ENCODE measurements around the gene ABHD16A.
A peak's percentile ranks its signal among the peaks of the same experiment; 100 is the strongest.

Gene ABHD16A

DNA sequence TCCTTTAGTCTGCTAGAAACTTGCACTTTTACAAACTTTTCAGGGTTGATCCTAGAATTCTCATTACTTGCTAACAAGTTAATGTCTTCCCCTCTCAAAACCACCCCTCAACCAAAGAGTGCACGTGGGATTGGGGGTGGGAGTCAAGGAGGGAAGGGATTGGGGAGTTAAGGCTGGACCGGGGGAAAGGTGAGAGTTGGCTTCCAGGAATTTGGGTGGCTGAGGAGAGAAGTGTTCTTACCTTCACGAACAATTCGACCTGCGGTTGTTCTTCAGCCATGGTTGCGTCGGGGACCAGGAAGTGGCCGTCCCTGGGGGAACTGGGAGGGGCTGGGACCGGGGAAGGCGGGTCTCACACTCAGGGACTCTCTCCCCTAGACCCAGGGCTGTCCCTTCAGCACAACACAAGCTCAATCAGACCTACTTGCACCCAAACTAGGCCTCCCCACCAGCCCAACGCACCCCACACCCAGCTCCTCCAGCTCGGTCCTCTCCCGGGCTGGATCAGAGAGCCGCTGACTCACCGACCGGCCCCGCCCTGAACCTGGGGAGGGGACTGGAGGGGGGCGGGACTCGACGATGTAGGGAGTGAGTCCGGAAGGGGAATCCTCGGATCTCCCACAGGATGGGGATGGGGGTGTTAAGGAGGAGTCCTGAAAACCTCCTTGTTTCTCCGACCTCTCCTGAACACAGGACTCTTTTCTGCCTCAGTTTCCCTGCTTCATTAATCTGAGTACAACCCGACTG lies 33.1 kb upstream of the ABHD16A start, which contains the start of gene CLIC1:
CLIC1 (minus strand) TSS at position 510 of the 747 bp plus-strand sequence; CDS start at position 280, 230 bp downstream.
- TF ChIP-seq, protein P1, sequence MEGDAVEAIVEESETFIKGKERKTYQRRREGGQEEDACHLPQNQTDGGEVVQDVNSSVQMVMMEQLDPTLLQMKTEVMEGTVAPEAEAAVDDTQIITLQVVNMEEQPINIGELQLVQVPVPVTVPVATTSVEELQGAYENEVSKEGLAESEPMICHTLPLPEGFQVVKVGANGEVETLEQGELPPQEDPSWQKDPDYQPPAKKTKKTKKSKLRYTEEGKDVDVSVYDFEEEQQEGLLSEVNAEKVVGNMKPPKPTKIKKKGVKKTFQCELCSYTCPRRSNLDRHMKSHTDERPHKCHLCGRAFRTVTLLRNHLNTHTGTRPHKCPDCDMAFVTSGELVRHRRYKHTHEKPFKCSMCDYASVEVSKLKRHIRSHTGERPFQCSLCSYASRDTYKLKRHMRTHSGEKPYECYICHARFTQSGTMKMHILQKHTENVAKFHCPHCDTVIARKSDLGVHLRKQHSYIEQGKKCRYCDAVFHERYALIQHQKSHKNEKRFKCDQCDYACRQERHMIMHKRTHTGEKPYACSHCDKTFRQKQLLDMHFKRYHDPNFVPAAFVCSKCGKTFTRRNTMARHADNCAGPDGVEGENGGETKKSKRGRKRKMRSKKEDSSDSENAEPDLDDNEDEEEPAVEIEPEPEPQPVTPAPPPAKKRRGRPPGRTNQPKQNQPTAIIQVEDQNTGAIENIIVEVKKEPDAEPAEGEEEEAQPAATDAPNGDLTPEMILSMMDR (conservative IDR thresholded peaks at IDR 0.05): no peak
- TF ChIP-seq ZFX (IDR thresholded peaks at IDR 0.05): no peak
- peak within 1 kb of the TSS; percentile 95 for H3K27ac ChIP-seq

DNA sequence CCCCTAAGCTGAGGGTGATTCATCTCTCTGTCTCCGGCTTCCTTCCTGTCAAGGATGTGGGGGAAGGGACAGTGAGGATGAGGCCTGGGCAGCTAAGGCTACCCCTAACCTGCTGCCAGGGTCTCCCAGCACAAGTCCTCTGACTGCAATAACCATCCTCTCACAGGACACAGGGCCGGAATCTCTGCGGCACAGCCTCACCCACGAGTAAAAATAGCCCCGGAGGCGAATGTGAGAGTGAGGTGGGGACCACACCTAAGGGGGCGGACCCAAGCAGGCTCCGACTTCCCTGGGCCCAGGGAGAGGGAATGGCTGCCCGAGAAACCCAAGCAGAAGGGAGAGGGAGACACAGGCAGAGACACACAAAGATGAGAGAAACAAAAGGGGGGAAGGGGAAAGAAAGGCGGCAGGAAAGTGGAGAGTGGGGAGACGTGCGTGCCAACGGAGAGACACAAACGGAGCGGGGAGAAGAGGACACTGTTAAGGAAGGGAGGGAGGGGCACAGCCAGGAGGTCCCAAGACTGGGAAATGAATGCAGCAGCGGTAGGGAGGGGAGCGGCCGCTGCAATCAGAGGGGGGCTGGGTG lies 31.8 kb upstream of the ABHD16A start:
- no peak for TF ChIP-seq ZFX (IDR thresholded peaks at IDR 0.05)
- TF ChIP-seq, protein P1 (conservative IDR thresholded peaks at IDR 0.05): no peak
- peak overlapping the region; percentile 95 for H3K27ac ChIP-seq

DNA sequence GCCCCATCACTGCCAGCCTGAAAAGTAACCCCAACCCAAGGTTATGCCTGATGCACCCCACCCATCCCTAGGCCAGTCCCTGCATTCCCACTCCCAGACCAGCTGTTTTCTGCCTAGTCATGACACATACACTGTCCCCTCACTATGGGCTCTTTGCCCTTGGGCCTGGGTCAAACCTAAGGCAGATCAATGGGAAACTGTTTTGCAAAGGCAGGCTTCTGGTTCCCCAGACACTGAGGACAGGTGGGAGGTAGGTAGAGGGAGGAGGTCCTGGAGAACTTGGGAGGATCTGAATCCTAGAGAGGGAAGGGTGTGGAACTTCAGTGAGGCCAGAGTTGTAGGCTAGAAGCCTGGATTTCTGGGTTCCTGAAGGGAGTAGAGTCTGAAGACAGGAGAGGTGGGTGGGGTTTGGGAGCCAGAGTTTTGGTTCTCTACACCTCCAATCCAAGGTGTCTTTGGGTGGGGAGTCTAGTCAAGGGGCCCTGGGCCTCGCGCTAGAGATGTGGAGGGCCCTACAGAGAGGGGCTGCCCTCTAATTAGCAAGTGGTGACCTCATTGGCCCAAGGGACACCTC lies 31.2 kb upstream of the ABHD16A start:
- H3K27ac ChIP-seq: peak overlapping the region; percentile 95
- TF ChIP-seq, protein P1 (conservative IDR thresholded peaks at IDR 0.05): no peak
- no peak for TF ChIP-seq ZFX (IDR thresholded peaks at IDR 0.05)

DNA sequence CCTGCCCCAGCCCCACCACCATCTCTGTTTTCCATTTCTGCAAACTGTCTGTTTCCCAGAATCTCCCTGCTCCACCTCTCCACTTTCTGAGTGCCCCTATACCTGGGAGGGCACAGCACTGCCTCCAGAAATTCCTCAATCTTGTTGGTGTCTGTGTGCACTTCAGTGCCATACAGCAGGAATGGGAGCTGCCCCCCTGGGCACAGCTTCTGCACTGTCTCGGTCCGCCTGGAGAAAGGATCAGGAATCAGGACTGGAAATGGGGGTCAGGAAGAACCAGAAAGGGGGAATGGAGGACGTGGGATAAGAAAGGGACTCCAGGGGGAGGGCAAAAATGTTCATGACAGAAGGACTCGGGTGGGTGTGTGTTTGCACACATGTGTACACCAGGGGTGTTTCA lies 30.6 kb upstream of the ABHD16A start:
- H3K27ac ChIP-seq: peak overlapping the region; percentile 95
- TF ChIP-seq, protein P1 (conservative IDR thresholded peaks at IDR 0.05): no peak
- TF ChIP-seq ZFX (IDR thresholded peaks at IDR 0.05): no peak

DNA sequence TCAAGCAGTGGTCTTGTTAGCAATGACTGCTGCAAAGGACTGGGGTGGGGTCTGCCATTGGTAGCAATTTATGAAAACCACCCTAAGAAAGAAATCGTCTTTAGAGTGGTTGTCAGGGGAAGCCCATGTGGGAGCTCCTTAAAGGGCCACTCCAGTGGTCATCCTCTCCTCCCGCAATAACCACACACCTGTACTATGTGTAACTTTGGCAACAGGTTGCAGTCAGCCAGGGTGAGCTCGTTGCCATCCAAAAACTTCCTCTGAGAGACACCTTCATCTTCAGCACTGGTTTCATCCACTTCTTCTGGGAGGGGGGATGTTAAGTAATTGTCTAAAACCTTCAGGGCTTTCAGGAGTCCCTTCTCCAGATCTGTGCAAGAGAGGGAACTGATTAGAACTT lies 28.9 kb upstream of the ABHD16A start:
- no peak overlapping the region for H3K27ac ChIP-seq
- no peak for TF ChIP-seq ZFX (IDR thresholded peaks at IDR 0.05)
- TF ChIP-seq, protein P1 (conservative IDR thresholded peaks at IDR 0.05): no peak

DNA sequence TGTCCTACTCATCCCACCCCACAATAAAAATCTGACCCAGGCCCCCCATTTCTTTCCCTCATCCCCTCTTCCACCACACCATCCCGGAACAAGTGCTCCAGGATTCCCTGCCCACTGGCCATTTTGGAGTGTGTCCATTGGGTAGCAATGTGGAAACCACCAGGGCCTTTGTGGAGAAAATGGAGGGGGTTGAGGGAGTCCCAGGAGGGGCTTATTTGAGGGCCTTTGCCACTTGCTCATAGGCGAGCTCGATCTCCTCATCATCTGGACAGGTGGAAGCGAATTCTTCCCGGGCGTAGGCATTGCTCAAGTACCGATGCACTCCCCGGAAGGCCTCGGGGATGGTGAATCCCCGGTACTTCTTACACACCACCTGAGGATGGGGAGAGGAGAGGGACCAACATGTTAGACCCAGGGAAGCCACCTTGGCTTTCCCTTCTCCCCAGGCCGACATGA lies 27.5 kb upstream of the ABHD16A start:
- TF ChIP-seq, protein P1 (conservative IDR thresholded peaks at IDR 0.05): no peak
- no peak for TF ChIP-seq ZFX (IDR thresholded peaks at IDR 0.05)
- H3K27ac ChIP-seq: no peak overlapping the region
